ENCODE results near the gene NARF. TPM values are rescaled to one million over a fixed set of nuclear protein-coding genes. Genes with fewer than 3 reads are reported as not detected.

Gene NARF
- total and polyA plus RNA-seq, 9 donors = 29.6 to 52.7 (median 47.5) TPM

- intact Hi-C loops (cut with DNase I) = no loop called here
These were observed 3.4 kb downstream of the NARF start for GRCh38 chr17:82461827-82462524.

DNA sequence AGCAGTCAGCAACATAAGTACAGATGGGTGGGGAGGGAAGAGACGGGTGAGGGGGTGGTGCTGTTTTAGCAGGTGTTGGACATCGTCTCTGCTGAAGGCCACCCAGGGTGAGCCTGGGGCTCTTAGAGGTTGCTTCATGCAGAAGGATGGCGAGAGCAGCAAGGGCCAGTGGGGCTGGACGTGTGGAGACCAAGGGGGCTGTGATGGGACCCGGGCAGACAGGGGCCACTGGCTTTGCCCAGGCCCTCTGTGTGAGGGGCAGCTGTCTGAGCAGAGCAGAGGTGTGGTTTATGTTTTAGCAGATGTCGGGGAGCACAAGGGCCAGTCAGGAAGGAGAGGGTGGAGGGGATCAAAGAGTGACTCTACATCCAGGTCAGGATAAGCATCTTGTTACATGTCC, 4.8 kb downstream of the NARF start:
- Histone ChIP-seq H3K4me1 (ENCODE audit: insufficient read depth) (peaks cover 3% of the 10 kb centered on the region), H3K27me3 (no peaks in the 10 kb centered on the region), H3K9me3 (no peaks in the 10 kb centered on the region), H3K36me3 (no peaks in the 10 kb centered on the region), H3K27ac (no peak overlapping the region), H3K4me3 (no peak overlapping the region)
- intact Hi-C loops (cut with DNase I) = no loop called here
- no peak for TF ChIP-seq EP300 (IDR thresholded peaks at IDR 0.05)
- TF ChIP-seq POLR2A (IDR thresholded peaks at IDR 0.05) = no peak
- TF ChIP-seq, protein P1, sequence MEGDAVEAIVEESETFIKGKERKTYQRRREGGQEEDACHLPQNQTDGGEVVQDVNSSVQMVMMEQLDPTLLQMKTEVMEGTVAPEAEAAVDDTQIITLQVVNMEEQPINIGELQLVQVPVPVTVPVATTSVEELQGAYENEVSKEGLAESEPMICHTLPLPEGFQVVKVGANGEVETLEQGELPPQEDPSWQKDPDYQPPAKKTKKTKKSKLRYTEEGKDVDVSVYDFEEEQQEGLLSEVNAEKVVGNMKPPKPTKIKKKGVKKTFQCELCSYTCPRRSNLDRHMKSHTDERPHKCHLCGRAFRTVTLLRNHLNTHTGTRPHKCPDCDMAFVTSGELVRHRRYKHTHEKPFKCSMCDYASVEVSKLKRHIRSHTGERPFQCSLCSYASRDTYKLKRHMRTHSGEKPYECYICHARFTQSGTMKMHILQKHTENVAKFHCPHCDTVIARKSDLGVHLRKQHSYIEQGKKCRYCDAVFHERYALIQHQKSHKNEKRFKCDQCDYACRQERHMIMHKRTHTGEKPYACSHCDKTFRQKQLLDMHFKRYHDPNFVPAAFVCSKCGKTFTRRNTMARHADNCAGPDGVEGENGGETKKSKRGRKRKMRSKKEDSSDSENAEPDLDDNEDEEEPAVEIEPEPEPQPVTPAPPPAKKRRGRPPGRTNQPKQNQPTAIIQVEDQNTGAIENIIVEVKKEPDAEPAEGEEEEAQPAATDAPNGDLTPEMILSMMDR (IDR thresholded peaks at IDR 0.05) = no peak
- 71 to 75% (median 71%) methylated on average over 6 of the region's 6 CpGs for WGBS, 3 donors
- no peak for DNase-seq

More at GRCh38 chr17:82461827-82462524, 3.4 kb downstream of the NARF start:
- Histone ChIP-seq H3K4me3 (no peak overlapping the region), H3K9me3 (no peaks in the 10 kb centered on the region), H3K27me3 (no peaks in the 10 kb centered on the region), H3K4me1 (ENCODE audit: insufficient read depth) (peaks cover 9% of the 10 kb centered on the region), H3K36me3 (no peaks in the 10 kb centered on the region), H3K27ac (no peak overlapping the region)
- TF ChIP-seq POLR2A (IDR thresholded peaks at IDR 0.05) (no peak), EP300 (IDR thresholded peaks at IDR 0.05) (no peak)
- TF ChIP-seq, protein P1 (IDR thresholded peaks at IDR 0.05) = no peak
- DNase-seq = peak in 1 of 5 donors; percentile 44
- 66 to 73% (median 66%) methylated on average over 10 of the region's 10 CpGs for WGBS, 3 donors

- TF ChIP-seq EP300 (IDR thresholded peaks at IDR 0.05) (no peak), POLR2A (IDR thresholded peaks at IDR 0.05) (no peak)
- TF ChIP-seq, protein P1 (IDR thresholded peaks at IDR 0.05) = no peak
- Histone ChIP-seq H3K27ac (no peak overlapping the region), H3K4me3 (no peak overlapping the region), H3K36me3 (no peaks in the 10 kb centered on the region), H3K9me3 (no peaks in the 10 kb centered on the region), H3K4me1 (ENCODE audit: insufficient read depth) (peaks cover 3% of the 10 kb centered on the region), H3K27me3 (no peaks in the 10 kb centered on the region)
- 71 to 79% (median 77%) methylated on average over 7 of the region's 7 CpGs for WGBS, 3 donors
- no peak for DNase-seq
- intact Hi-C loops (cut with DNase I) = no loop called here
These were observed 5.5 kb downstream of the NARF start for GRCh38 chr17:82463925-82464566.

DNA sequence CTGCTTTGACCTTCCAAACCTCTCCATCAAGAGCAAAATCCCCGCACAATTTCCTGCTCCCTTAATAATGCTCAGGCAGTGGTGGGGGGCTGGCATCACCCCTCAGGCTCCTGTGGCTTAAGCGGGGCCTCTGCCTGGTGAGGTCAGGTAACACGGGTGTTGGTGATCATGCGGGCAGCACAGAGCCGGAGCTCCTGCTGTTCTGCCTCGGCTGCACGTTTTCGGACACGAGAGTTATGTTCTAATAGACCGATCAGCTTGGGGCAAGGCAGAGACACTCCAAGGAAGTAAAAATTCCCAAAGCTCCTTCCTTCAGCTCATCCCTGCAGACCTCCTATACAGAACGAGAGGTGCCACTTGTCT, 6.0 kb downstream of the NARF start:
- Histone ChIP-seq H3K4me1 (ENCODE audit: insufficient read depth) (no peaks in the 10 kb centered on the region), H3K36me3 (no peaks in the 10 kb centered on the region), H3K27ac (no peak overlapping the region), H3K27me3 (no peaks in the 10 kb centered on the region), H3K4me3 (no peak overlapping the region), H3K9me3 (no peaks in the 10 kb centered on the region)
- WGBS, 3 donors = 87 to 92% (median 89%) methylated on average over 11 of the region's 11 CpGs
- TF ChIP-seq, protein P1 (IDR thresholded peaks at IDR 0.05) = no peak
- TF ChIP-seq EP300 (IDR thresholded peaks at IDR 0.05) (no peak), POLR2A (IDR thresholded peaks at IDR 0.05) (no peak)
- DNase-seq = no peak
- intact Hi-C loops (cut with DNase I) = no loop called here
